HL-60 (cell line): Measurements from ENCODE around the gene VPS35L.

ENCODE experiments used
- DNase-seq, 2 experiments: peaks; one replicate each; pipeline ENCODE4 v3.0.0-alpha.2; 2010 to 2020; ENCODE audit warnings: low read depth in 1 of 2, low spot score in 1 of 2
- H3K27ac ChIP-seq: fragments of 250-450 bp; sonication (Bioruptor Pico); replicated peaks from 2 replicates; pipeline ENCODE4 v1.5.1; 2020; ENCODE audit warnings: mild to moderate bottlenecking, moderate library complexity
- H3K27me3 ChIP-seq: fragments of 250-450 bp; sonication (Bioruptor Pico); 2 replicates; pipeline ENCODE4 v1.5.1; 2021; ENCODE audit warnings: mild to moderate bottlenecking, moderate library complexity; ENCODE audit not compliant: insufficient read depth, poor library complexity, severe bottlenecking
- H3K4me3 ChIP-seq: replicated peaks from 2 replicates; pipeline ENCODE4 v1.5.1; 2011; ENCODE audit warnings: mild to moderate bottlenecking, control low read depth, low read length; ENCODE audit not compliant: insufficient read depth
- GABPA ChIP-seq: IDR thresholded peaks from 2 replicates; pipeline ENCODE4 v1.6.1; 2012; ENCODE audit warnings: low read depth
- POLR2AphosphoS5 ChIP-seq: IDR thresholded peaks from 2 replicates; pipeline ENCODE4 v1.6.1; 2012; ENCODE audit warnings: low read depth
- REST ChIP-seq: IDR thresholded peaks from 2 replicates; pipeline ENCODE4 v1.6.1; 2012; ENCODE audit warnings: low read depth; ENCODE audit not compliant: insufficient replicate concordance
- SPI1 ChIP-seq: IDR thresholded peaks from 2 replicates; pipeline ENCODE4 v1.6.1; 2012; ENCODE audit warnings: low read depth, mild to moderate bottlenecking, borderline replicate concordance
- TF ChIP-seq, protein P1 (sequence below): IDR thresholded peaks from one replicate; pipeline ENCODE4 v1.5.1; 2011; ENCODE audit warnings: low read length, control low read depth, inconsistent platforms; ENCODE audit not compliant: insufficient read depth

The VPS35L gene

GRCh38 chr16:19588661-19589060 lies 33.2 kb downstream of the VPS35L start:
- no peak for TF ChIP-seq REST
- no peak for TF ChIP-seq GABPA
- no peak for TF ChIP-seq POLR2AphosphoS5
- TF ChIP-seq, protein P1, sequence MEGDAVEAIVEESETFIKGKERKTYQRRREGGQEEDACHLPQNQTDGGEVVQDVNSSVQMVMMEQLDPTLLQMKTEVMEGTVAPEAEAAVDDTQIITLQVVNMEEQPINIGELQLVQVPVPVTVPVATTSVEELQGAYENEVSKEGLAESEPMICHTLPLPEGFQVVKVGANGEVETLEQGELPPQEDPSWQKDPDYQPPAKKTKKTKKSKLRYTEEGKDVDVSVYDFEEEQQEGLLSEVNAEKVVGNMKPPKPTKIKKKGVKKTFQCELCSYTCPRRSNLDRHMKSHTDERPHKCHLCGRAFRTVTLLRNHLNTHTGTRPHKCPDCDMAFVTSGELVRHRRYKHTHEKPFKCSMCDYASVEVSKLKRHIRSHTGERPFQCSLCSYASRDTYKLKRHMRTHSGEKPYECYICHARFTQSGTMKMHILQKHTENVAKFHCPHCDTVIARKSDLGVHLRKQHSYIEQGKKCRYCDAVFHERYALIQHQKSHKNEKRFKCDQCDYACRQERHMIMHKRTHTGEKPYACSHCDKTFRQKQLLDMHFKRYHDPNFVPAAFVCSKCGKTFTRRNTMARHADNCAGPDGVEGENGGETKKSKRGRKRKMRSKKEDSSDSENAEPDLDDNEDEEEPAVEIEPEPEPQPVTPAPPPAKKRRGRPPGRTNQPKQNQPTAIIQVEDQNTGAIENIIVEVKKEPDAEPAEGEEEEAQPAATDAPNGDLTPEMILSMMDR: no peak
- no peak for TF ChIP-seq SPI1
- H3K27ac ChIP-seq: no peak overlapping the region
- no peak for DNase-seq
- no peak overlapping the region for H3K4me3 ChIP-seq
- H3K27me3 ChIP-seq: no peaks in the 10 kb centered on the region

GRCh38 chr16:19589106-19589505 lies 33.6 kb downstream of the VPS35L start:
- Histone ChIP-seq H3K4me3 (no peak overlapping the region), H3K27ac (no peak overlapping the region), H3K27me3 (no peaks in the 10 kb centered on the region)
- TF ChIP-seq SPI1 (no peak), REST (no peak), POLR2AphosphoS5 (no peak), GABPA (no peak)
- TF ChIP-seq, protein P1: no peak
- no peak for DNase-seq

- Histone ChIP-seq H3K27ac (no peak overlapping the region), H3K27me3 (no peaks in the 10 kb centered on the region), H3K4me3 (no peak overlapping the region)
- TF ChIP-seq POLR2AphosphoS5: no peak
- TF ChIP-seq, protein P1: no peak
- no peak for TF ChIP-seq REST
- no peak for TF ChIP-seq SPI1
- TF ChIP-seq GABPA: no peak
- no peak for DNase-seq
Measured at GRCh38 chr16:19589771-19590302, 34.3 kb downstream of the VPS35L start.
